Nephron progenitor cell (in vitro differentiated cells): ENCODE measurements around the gene POU4F1.

Experiments used
- DNase-seq: peaks from one replicate; pipeline ENCODE4 v3.0.0; 2021
- H3K27ac Mint-ChIP-seq: 2 replicates; pipeline ENCODE4 v1.8.0; 2021; ENCODE audit warnings: mild to moderate bottlenecking, moderate library complexity, mixed read lengths
- H3K27me3 Mint-ChIP-seq: 2 replicates; pipeline ENCODE4 v1.8.0; 2021; ENCODE audit warnings: mild to moderate bottlenecking, low read depth, mixed read lengths; ENCODE audit not compliant: poor library complexity
- H3K36me3 Mint-ChIP-seq: 2 replicates; pipeline ENCODE4 v1.8.0; 2021; ENCODE audit warnings: low read depth, mixed read lengths
- H3K4me1 Mint-ChIP-seq: 2 replicates; pipeline ENCODE4 v1.8.0; 2021; ENCODE audit warnings: mixed read lengths
- H3K4me3 Mint-ChIP-seq: 2 replicates; pipeline ENCODE4 v1.8.0; 2021; ENCODE audit warnings: mild to moderate bottlenecking, moderate library complexity, mixed read lengths
- H3K9me3 Mint-ChIP-seq: 2 replicates; pipeline ENCODE4 v1.8.0; 2021; ENCODE audit warnings: mild to moderate bottlenecking, moderate library complexity, mixed read lengths
- CTCF ChIP-seq: fragments of 200-600 bp; sonication (generic); IDR thresholded peaks from 2 replicates; pipeline ENCODE4 v1.5.0; 2021; ENCODE audit warnings: antibody characterized with exemption

POU4F1 gene

GRCh38 chr13:78598966-78599644, 4.2 kb downstream of the POU4F1 start:
- no peak for DNase-seq
- peaks cover 32% of the 10 kb centered on the region for H3K4me1 Mint-ChIP-seq
- peaks cover 97% of the 10 kb centered on the region for H3K27me3 Mint-ChIP-seq
- no peaks in the 10 kb centered on the region for H3K9me3 Mint-ChIP-seq
- H3K36me3 Mint-ChIP-seq: no peaks in the 10 kb centered on the region
- no peak overlapping the region for H3K4me3 Mint-ChIP-seq
- TF ChIP-seq CTCF: no peak
- no peak overlapping the region for H3K27ac Mint-ChIP-seq

- no peak for DNase-seq
- H3K27me3 Mint-ChIP-seq: peaks cover 97% of the 10 kb centered on the region
- no peak for TF ChIP-seq CTCF
- peaks cover 36% of the 10 kb centered on the region for H3K4me1 Mint-ChIP-seq
- no peak overlapping the region for H3K27ac Mint-ChIP-seq
- H3K4me3 Mint-ChIP-seq: no peak overlapping the region
- no peaks in the 10 kb centered on the region for H3K9me3 Mint-ChIP-seq
- no peaks in the 10 kb centered on the region for H3K36me3 Mint-ChIP-seq
Measured at GRCh38 chr13:78598116-78598781, 5.1 kb downstream of the POU4F1 start.

GRCh38 chr13:78597602-78597932, 5.8 kb downstream of the POU4F1 start:
- H3K36me3 Mint-ChIP-seq: no peaks in the 10 kb centered on the region
- H3K4me1 Mint-ChIP-seq: peaks cover 33% of the 10 kb centered on the region
- no peak for TF ChIP-seq CTCF
- H3K9me3 Mint-ChIP-seq: no peaks in the 10 kb centered on the region
- no peak overlapping the region for H3K27ac Mint-ChIP-seq
- no peak overlapping the region for H3K4me3 Mint-ChIP-seq
- H3K27me3 Mint-ChIP-seq: peaks cover 97% of the 10 kb centered on the region
- DNase-seq: no peak

GRCh38 chr13:78596736-78597601, 6.4 kb downstream of the POU4F1 start:
- peaks cover 98% of the 10 kb centered on the region for H3K27me3 Mint-ChIP-seq
- H3K4me1 Mint-ChIP-seq: peaks cover 29% of the 10 kb centered on the region
- peak overlapping the region; percentile 71 for H3K4me3 Mint-ChIP-seq
- H3K9me3 Mint-ChIP-seq: no peaks in the 10 kb centered on the region
- DNase-seq: no peak
- no peak overlapping the region for H3K27ac Mint-ChIP-seq
- no peaks in the 10 kb centered on the region for H3K36me3 Mint-ChIP-seq
- TF ChIP-seq CTCF: no peak

GRCh38 chr13:78596399-78596735, 7.0 kb downstream of the POU4F1 start:
- no peak for TF ChIP-seq CTCF
- DNase-seq: no peak
- peak overlapping the region; percentile 71 for H3K4me3 Mint-ChIP-seq
- H3K36me3 Mint-ChIP-seq: no peaks in the 10 kb centered on the region
- H3K27ac Mint-ChIP-seq: no peak overlapping the region
- H3K9me3 Mint-ChIP-seq: no peaks in the 10 kb centered on the region
- H3K4me1 Mint-ChIP-seq: peaks cover 29% of the 10 kb centered on the region
- peaks cover 100% of the 10 kb centered on the region for H3K27me3 Mint-ChIP-seq
